ENCODE data around the gene CHRNA3.

DNA sequence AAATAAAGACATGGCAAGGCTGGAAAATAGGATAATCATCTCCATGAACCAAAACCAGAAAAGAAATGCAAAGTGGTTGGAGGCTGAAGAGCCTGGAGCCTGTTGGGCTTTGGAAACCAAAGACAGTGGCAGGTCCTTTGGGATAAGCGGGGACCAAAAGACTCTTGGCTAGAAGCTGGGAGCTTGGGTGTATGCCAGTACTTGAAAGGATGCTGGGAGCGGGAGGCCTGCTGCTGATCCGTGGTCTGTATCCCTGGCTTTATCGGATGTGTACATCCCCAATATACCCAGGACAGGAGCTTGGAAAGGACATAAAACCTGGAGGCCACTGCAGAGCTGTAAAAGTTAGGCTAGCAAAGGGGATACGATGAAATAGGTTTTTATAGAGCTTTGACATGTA lies 21.5 kb upstream of the CHRNA3 start:
- TF ChIP-seq, protein P1, sequence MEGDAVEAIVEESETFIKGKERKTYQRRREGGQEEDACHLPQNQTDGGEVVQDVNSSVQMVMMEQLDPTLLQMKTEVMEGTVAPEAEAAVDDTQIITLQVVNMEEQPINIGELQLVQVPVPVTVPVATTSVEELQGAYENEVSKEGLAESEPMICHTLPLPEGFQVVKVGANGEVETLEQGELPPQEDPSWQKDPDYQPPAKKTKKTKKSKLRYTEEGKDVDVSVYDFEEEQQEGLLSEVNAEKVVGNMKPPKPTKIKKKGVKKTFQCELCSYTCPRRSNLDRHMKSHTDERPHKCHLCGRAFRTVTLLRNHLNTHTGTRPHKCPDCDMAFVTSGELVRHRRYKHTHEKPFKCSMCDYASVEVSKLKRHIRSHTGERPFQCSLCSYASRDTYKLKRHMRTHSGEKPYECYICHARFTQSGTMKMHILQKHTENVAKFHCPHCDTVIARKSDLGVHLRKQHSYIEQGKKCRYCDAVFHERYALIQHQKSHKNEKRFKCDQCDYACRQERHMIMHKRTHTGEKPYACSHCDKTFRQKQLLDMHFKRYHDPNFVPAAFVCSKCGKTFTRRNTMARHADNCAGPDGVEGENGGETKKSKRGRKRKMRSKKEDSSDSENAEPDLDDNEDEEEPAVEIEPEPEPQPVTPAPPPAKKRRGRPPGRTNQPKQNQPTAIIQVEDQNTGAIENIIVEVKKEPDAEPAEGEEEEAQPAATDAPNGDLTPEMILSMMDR (IDR thresholded peaks at IDR 0.05), result no peak
- TF ChIP-seq POLR2A (IDR thresholded peaks at IDR 0.05), result no peak

Data from body of pancreas (tissue), 4 donors.